ENCODE measurements around the gene KCNQ1.

The KCNQ1 gene

DNA sequence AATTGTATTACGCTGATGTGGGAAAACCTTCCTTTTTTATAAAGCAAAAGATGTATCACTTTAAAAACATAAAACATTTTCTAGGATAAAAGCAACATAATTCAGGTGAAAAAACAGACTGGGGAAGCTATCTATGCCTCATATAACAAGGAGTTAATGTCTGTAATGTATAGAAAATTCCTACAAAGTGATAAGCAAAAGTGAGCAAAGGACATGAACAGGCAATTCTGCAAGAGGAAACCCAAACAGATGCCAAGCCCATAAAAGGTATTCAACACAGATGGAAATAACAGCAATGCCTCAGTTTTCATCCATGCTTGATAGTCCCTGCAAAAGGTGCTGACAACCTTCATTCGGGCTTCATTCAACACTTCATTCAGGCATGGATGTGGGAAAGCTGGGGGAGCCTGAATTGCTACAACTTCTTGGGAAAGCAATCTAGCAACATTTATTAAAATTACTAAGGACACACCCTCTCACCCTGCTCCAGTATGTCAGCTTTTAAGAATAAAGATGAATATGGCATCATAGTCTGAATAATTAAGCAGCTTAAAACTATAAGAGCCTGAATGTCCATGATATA lies 215.6 kb downstream of the KCNQ1 start:
- no peak for DNase-seq

GRCh38 chr11:2661173-2662023 lies 216.6 kb downstream of the KCNQ1 start:
- no peak for DNase-seq

- no peak for DNase-seq
These were observed 217.2 kb downstream of the KCNQ1 start for GRCh38 chr11:2662024-2662312.

DNA sequence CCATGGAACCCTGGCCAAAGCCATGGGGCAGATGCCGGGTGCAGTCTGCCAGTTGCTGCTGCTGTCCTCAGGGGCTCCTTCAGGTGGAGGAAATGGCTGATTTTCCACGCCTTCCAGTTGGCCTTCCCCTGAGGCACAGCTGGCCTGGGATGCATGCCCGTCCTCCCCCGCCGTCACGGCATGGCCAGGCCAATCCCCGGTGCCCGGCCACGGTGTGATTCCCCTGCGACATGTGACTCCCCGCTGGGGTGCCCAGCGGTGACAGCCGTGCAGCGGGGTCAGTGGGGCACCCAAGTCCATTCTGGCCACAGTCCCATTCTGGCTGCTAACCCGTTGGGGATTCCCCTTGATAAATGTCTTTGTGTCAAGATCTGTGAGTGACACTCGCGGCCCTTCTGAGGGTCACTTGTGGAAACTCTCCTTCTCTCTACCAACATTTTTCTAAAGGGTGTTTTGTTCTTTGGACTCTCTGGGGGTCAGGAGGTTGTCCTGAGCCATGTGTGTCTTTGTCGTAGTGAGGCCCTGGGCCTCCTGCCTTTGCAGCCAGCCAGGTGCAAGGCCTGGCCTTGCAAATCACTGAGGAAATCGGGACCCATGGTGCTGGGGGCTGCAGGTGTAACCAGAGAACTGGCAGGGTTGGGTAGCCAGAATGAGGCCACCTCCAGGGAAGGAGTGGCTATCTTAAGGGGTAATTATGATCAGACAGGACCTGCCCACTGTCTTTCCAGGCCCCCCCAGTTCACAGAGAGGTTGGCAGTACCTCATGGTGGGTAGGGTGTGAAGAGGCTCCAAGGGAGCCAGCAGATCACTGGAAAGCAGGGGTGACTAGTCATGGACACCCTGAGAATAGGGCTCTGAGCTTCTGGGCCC lies 217.9 kb downstream of the KCNQ1 start:
- DNase-seq: no peak

GRCh38 chr11:2663506-2663905 lies 218.7 kb downstream of the KCNQ1 start:
- no peak for DNase-seq

- DNase-seq: no peak
These were observed 219.1 kb downstream of the KCNQ1 start for GRCh38 chr11:2663915-2664314.

DNA sequence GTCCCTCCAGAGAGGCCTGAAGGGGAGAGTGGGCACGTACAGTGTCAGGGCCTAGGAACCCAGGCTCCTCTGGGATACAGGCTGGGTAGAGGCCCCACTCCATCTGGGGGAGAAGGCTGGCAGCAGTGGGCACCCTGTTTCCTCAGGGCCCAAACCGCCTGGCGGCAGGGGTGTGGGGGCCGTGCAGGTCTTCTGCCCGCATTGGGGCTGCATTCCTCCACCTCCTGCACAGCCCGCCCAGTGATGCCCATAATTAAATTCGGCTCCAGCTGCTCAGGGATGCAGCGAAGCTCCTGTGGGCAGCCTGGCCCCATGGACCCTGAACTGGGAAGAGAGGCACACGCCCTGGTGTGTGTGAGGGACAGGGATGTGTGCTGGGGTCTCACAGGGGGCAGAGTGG lies 219.6 kb downstream of the KCNQ1 start:
- no peak for DNase-seq

DNA sequence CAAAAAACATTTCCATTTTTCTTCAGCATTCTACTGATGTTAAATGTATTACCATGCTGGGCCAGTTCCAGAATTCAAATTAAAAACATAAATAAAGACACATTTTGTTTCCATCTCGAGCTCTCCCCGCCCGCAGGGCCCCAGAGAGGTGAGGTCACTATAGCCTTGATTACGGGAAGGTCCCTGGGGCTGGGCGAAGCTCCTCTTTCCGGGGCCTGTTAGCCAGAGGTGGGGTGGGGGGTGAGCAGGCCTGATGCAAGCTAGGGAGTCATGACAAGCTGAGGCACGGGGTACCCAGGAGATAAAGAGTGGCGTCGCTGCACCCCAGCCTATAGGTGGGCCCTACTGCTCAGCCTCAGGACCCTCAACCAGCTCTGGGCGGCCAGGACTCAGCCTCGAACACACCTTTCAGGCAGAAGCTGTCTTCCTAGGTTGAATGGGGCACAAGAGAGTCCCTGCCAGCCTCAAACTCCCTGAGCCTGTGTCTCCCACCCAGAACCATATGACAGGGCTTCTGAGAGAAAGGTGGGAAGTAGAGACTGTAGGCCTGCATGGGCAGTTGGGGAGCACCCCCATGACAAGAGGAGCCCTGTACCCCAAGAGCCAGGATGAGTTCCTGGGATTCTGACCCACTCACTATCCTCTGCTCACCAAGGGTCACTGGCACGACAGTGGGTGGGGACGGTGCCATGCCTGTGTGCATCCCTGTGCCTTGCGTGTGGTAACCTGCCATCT lies 220.2 kb downstream of the KCNQ1 start:
- no peak for DNase-seq

DNA sequence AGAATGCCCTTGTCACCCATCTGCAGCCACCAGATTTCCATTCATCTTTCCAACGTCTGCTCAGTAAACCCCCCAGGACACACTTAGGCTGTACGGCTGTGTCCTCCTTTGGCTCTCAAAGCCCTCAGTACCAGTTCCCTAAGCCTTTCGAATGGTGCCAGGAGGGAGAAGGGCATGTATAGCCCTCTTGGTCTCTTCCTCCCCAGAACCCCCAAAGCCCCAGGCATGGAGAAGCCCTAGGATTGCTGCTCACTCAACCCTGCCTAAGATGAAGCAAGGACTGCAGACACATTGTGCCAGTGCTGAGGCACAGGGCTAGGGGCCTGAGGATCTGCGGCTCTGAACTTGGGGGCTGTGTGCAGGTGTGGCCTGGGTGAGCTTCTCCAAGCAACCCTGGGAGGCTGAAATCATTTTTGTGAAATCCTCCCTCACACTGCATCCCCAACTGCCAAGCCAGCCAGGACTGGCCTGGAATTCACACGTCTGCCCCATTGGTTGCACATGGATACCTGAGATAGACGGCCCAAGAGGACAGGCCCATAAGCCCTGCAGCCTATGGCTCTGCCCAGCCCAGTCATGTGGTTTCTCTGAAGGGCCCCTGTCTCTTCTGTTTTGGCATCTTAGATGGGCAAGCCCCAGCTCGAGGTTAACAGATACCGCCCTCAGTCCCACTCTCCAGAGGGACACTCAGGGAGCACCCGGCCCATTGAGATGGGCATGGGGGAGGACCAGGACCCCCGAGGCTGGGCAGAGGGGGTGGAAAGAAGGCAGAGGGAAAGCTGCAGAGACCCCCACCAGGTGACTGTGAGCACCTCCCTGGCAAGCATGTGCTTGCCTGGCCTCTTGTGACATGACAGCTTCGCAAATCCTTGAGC lies 221.0 kb downstream of the KCNQ1 start:
- no peak for DNase-seq

DNA sequence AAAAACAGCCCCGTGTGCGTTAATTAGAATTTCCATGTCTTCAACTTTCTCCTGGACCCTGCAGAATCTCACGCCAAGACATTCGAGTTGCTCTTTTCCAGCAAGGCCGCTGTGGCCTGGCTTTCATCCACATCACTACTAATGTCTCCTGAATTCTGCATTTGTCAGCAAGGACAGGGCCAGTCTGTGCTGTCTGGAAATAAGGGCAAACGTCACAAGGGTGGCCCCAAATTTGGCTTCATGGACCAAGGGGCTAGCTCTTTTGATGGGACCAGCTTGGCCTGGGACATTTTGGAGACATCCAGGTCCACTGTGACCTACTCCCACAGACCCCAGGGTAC lies 221.6 kb downstream of the KCNQ1 start:
- DNase-seq: no peak

DNA sequence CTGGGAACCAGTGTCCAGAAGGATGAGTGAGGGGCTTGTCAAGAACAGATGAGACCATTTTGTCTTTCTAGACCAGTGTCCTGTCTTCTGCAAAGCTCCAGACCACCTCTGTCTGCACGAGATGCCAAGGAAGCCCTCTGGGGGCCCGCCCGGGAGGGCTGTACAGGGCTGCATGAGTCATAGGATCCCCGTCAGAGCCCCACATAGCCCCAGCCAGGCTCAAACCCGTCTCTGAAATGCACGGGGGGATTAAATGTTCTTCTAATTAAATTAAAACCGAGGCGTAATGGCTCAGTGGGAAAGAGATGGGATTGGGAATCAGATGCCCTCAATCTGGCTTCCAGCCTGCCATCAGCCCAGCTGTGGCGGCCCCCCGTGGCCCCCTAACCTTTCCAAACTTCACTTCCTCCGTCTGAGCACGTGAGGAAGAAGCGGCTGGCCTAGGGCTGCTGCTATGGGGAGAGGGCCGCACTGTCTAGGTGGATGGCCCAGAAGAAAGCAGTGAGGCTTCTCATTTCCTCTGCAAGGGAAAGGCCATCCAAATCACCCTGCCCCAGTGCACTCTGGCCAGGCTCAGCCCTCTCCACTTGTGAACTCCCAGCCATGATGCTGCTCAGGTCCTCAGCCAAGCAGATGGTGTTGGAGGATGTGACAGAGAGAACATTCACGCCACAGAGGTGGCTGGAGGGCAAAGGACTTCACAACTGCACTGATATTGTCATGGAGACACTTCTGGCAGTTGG lies 222.2 kb downstream of the KCNQ1 start:
- DNase-seq: no peak

DNA sequence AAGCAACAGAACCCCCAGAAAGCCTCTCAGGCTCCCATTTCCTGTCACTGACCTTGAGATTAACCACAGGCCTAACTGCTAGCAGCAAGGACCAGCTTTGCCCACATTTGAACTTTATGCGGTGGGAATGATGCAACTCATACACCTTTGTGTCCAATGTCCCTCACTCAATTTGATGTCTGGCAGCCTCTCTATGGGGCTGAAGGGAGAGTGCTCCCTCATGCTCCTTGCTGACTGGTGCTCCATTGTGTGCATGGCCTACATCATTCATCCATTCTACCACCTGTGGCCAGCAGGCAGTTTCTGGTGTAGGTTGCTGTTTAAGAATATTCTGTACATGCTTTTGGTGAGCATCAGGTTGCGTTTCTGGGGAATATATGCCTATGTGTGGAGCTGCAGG lies 223.1 kb downstream of the KCNQ1 start:
- no peak for DNase-seq

DNA sequence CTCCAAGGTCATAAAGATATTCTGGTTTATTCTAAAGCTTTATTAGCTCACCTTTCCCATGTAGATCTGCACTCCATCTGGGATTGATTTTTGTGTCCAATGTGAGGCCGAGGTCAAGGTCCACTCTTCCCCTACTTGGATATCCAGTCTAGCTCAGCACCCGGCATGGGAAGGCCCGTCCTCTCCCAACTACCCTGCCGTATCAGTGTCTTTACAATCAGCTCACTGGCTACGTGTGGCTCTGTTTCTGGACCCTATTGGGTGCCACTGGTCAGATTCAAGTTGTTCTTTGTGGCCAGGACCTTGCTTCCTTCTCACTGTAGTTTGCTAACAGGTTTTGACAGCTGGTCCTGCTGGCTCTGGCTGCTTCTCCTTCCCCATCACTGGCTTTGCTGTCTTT lies 224.1 kb downstream of the KCNQ1 start:
- DNase-seq: no peak

- DNase-seq: no peak
These were observed 225.0 kb downstream of the KCNQ1 start for GRCh38 chr11:2669634-2670469.

GRCh38 chr11:2670541-2671100 lies 225.8 kb downstream of the KCNQ1 start:
- DNase-seq: no peak

GRCh38 chr11:2671748-2672147 lies 226.9 kb downstream of the KCNQ1 start:
- DNase-seq: no peak

DNA sequence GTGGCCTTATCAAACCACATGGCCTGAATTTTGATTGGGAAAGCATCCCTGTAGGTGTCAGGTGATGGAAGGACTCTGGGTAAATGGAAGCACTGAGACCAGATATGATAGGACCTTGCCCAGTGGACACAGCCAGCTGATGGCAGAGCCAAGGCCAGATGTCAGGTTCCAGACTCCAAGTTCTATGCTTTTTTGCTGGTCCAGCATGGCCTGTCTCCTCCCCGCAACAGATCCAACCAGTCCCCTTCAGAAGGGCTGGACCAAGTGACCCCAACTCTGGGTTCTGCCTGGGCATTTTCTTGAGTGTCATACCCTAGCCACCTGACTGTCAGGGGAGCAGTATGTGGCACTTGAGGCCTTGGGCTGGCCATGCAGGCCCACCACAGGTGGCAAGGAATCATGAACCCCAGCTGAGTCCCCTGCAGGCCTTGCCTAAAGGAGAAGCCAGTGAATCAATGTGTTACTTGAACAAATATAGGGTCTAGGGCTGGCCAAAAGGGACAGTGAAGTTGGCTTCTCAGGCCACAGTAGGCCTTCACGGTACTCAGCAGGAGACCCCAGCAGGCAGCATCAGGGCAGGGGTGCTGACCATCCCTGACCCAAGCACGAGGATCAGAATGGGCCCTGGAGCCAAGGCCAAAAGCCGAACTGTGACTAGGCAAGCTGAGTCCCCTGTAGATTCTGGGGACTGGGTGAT lies 227.9 kb downstream of the KCNQ1 start:
- DNase-seq: no peak

GRCh38 chr11:2673250-2673610 lies 228.4 kb downstream of the KCNQ1 start:
- no peak for DNase-seq

DNA sequence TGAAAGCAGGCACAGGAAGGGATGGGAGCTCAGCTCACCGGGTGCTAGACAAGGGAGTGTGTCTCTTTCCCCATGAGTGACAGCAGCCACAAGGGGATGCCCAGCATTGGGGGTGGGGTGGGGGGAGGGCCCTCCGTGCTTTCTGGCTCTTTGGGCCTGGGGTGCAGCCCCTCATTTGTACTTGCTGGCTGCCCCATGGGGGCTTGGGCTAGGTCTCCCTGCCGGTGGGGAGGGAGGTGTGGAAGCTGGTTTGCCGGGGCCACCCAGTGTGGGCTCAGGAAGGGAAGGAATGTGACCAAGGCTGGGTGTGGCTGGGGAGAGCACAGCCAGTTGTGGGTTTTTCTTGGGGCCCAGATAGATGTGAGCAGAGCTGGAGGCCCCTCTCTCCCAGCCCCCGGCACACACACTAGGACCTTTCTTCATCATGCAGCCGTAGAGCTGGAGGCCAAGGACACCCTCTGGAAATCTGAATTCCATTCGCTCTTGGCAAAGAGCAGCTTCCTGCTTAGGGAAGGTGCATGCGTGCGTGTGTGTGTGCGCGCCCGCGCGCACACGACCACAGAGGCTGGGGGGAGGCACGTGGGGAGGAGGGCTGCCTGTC lies 229.2 kb downstream of the KCNQ1 start:
- DNase-seq: no peak
